ENCODE data around the gene CENPF.

Gene CENPF

DNA sequence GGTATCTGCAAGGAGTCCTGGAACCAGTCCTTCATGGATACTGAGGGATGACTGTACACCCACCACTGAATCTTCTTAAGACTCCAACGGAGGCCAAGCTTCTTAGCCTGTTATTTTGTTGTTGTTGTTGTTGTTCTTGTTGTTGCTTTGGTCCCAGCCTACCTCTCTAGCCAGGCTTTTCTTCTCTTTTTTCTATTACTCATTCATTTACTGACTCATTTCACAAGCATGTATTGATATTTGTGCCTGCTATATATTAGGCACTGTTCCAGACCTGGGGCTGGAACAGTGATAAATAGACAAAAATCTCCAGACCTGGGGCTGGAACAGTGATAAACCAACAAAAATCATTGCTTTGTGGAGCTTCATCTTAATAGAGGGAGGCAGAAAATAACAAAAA, 20.4 kb downstream of the CENPF start:
- DNase-seq (ENCODE audit: low read depth in 2 of 2): no peak

DNA sequence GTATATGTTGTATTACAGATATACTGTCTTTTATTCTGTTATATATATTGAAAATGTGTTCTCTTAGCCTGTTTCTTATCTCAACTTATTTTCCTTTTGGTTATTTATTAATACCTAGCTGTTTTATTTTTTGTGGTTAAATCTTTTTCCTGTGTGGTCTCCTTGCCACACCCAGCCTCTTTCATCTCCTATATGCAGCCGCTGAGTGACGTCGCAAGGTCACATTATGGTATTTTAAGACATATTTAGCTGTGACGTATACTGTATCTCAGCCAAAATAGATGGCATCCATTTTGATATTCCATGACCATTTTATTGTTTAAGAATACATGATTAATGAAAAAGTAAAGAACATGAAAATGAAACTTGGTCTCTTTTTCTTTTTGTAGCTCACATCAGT, 29.1 kb downstream of the CENPF start:
- DNase-seq (ENCODE audit: low read depth in 2 of 2): no peak

DNA sequence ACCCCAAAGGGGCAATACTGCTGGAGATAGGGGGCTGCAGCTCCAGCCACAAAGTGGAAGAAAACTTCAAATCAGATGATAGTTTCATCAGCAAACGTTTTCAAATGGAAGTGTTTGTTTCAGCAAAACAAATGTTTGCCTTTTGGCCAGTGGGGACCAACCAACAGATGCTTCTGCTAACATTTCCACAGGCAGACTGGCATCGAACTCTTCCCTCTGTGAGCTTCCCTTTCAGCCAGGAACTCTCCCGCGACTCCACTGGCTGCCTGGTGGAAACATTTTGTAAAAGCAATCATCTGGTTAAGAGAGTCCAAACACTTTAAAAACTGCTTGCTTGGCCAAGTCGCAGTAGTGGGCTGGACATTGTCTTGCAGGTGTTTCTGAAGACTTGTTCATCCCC, 30.7 kb downstream of the CENPF start:
- DNase-seq (ENCODE audit: low read depth in 2 of 2): no peak

DNA sequence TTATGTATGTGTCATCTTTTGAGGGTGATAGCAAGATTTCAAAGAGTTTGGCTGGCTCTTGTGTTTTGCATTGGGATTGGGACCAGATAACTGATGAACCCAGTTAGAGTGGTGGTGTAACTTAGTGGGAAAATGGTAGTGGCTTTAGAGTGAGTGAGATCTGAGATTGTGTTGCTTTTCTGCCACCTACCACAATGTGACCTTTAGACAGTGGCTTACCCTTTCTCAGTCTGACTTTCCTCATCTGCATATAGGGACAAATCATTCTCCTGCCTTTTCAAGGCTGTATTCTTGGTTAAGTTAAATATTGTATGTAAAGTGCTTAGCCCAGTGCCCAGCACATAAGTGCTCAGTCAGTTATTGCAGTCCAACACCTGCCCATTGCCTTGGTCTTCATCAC, 31.3 kb downstream of the CENPF start:
- DNase-seq (ENCODE audit: low read depth in 2 of 2): no peak

DNA sequence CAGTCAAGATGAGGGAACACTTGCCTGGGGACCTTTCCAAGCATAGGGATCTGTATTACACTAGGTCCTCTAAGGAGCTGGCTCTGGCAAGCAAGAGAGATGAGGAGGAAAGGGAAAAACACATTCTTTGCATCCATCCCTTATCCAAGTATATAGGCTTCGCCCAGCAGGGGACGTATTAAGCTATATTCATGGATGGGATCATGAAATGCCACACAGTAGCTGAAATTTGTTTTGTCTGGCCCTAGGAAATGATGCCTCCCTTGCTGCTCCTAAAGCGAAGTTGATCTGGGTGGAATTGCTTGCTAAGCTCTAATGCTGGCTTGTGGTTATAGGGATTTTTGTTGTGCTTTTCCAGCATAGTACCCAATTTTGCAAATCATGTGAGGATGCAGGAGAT, 32.1 kb downstream of the CENPF start:
- DNase-seq (ENCODE audit: low read depth in 2 of 2): no peak

DNA sequence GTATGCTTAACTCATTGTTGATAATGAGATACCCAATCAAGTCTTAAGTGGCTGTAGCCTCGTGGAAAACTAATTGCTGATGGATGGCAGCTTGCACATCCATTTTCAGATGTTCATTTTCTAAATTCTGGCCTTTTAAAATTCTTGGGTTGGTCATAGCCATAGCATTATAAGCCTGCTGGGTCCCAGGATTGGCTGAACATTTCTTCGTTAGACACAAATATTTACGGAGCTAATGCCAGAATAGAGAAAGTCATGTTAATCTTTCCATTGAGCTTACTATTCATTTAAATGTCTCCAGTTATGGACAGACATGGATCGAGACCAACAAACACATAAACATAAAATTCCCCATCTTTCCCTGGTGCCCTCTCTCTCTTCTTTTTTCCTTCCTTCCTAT, 32.5 kb downstream of the CENPF start:
- DNase-seq (ENCODE audit: low read depth in 2 of 2): no peak

DNA sequence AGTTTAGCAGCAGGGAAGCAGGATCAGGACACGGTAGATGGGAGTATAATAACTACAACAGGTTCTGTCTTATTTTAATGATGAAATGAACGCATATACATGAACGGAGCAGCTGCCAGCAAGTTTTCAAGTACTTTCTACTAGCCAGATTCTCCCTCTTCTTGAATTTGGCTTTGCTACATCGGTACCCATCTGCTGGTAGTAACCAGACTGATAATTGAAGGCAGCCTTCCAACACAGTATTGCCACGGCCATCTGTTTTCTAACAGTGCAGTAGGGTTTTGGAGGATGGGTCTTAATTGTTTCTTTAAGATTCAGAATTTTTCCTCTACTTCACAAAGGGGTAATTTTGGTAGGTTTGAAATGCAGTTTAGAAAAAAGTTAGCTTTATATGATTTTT, 33.4 kb downstream of the CENPF start:
- no peak for DNase-seq (ENCODE audit: low read depth in 2 of 2)

DNA sequence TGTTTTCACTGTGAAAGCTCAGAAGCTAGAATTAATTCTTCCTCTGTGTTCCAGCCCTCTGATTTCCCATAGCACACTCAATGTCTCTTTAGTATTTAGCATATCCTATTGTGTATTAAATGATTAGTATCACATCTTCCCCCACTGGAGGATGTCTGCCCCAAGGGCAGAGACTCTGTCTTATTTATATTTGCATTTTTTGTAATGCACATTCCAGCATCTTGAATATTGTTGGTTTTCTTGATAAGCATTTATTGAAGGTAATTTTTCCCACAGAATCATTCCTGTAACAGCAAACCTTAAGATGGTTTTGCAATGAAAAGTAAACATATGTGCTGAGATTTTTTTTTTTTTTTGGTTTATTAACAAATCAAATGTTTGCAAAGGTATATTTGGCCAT, 34.1 kb downstream of the CENPF start:
- no peak for DNase-seq (ENCODE audit: low read depth in 2 of 2)

DNA sequence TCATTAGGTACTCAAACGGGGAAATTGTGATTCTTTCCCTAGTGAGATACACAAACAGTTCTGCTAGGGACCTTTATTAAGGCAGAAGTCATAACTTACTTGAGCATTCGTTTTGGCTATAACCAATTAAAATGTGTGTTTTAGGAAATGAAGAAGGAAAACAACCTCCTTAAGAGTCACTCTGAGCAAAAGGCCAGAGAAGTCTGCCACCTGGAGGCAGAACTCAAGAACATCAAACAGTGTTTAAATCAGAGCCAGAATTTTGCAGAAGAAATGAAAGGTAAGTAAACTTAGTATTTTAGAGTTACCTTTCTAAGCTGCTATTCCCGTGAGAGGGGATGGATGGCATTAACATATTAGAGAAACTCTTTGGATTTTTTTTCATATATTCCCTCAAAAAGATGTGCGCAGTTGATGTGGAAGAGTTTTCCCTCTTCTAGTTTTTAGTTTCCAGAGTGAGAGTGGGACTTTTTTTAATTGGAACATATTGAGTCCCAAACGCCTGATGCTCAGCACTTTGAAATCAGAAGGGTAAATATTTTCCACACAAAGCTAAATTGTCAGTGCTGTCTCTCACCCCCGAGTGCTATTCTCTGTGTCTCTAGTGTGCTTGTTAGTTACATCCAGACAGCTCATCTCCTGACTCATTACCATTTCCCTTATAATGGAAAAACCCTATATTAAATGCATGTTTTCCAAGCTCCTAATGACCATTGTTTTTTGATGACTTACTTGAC, 34.9 kb downstream of the CENPF start:
- no peak for DNase-seq (ENCODE audit: low read depth in 2 of 2)

DNA sequence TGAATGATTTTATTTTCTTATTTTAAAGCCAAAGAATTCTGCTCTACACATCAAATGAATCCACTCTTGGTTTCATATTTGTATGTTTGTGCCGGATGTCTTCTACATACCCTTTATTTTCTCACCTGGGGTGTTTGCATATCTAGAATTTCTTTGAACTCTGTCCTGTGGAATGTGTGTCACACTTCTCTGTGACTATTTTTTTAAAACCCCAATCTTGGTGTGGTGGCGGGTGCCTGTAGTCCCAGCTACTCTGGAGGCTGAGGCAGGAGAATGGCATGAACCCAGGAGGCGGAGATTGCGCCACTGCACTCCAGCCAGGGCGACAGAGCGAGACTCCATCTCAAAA, 35.4 kb downstream of the CENPF start:
- DNase-seq (ENCODE audit: low read depth in 2 of 2): no peak

DNA sequence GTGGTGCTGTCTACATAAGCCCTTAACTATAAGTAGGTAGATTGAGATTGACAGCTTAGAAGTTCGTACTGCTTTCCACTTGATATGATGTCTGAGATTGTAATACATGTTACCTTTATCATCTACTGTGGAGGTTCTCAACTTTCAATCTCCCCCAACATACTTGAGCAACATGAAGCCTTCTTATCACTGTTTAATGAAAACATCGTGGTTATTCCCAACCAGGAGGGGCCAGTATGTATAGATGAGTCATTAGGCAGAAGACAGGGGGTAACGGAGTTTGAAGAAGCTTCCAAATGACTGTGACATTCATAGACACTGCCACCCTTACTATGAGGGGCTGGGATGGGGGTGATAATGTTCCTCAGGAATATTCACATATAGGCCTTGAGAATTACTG, 36.0 kb downstream of the CENPF start:
- DNase-seq (ENCODE audit: low read depth in 2 of 2): no peak

DNA sequence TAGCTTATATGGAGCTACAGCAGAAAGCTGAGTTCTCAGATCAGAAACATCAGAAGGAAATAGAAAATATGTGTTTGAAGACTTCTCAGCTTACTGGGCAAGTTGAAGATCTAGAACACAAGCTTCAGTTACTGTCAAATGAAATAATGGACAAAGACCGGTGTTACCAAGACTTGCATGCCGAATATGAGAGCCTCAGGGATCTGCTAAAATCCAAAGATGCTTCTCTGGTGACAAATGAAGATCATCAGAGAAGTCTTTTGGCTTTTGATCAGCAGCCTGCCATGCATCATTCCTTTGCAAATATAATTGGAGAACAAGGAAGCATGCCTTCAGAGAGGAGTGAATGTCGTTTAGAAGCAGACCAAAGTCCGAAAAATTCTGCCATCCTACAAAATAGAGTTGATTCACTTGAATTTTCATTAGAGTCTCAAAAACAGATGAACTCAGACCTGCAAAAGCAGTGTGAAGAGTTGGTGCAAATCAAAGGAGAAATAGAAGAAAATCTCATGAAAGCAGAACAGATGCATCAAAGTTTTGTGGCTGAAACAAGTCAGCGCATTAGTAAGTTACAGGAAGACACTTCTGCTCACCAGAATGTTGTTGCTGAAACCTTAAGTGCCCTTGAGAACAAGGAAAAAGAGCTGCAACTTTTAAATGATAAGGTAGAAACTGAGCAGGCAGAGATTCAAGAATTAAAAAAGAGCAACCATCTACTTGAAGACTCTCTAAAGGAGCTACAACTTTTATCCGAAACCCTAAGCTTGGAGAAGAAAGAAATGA, 37.6 kb downstream of the CENPF start:
- no peak for DNase-seq (ENCODE audit: low read depth in 2 of 2)

DNA sequence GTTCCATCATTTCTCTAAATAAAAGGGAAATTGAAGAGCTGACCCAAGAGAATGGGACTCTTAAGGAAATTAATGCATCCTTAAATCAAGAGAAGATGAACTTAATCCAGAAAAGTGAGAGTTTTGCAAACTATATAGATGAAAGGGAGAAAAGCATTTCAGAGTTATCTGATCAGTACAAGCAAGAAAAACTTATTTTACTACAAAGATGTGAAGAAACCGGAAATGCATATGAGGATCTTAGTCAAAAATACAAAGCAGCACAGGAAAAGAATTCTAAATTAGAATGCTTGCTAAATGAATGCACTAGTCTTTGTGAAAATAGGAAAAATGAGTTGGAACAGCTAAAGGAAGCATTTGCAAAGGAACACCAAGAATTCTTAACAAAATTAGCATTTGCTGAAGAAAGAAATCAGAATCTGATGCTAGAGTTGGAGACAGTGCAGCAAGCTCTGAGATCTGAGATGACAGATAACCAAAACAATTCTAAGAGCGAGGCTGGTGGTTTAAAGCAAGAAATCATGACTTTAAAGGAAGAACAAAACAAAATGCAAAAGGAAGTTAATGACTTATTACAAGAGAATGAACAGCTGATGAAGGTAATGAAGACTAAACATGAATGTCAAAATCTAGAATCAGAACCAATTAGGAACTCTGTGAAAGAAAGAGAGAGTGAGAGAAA, 38.4 kb downstream of the CENPF start:
- no peak for DNase-seq (ENCODE audit: low read depth in 2 of 2)

DNA sequence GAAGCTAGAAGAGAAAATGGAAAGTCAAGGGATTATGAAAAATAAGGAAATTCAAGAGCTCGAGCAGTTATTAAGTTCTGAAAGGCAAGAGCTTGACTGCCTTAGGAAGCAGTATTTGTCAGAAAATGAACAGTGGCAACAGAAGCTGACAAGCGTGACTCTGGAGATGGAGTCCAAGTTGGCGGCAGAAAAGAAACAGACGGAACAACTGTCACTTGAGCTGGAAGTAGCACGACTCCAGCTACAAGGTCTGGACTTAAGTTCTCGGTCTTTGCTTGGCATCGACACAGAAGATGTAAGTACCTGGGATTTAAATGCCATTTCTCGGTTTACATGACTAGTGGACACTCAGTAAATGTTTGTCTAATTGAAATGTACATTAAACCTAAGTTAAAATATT, 40.0 kb downstream of the CENPF start:
- DNase-seq (ENCODE audit: low read depth in 2 of 2): no peak

DNA sequence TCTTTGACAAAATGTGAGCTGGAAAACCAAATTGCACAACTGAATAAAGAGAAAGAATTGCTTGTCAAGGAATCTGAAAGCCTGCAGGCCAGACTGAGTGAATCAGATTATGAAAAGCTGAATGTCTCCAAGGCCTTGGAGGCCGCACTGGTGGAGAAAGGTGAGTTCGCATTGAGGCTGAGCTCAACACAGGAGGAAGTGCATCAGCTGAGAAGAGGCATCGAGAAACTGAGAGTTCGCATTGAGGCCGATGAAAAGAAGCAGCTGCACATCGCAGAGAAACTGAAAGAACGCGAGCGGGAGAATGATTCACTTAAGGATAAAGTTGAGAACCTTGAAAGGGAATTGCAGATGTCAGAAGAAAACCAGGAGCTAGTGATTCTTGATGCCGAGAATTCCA, 42.7 kb downstream of the CENPF start:
- DNase-seq (ENCODE audit: low read depth in 2 of 2): no peak

DNA sequence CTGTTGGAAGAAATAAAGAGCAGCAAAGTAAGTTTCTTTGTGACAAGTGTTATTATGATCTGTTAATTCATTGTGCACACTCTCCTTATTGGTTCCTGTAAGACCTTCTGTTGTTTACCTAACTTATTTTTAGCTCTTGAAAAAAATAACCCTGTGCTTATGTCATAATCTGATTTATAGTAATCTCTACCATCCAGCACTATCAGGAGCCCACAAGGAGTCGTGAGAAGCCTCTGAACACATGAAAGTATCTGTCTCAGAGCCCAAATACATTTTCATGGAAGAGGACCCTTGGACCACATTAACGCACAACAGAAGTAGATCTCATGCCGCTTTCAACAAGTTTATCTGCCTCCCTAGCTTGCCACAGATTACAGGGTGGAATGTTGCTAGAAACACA, 45.8 kb downstream of the CENPF start:
- no peak for DNase-seq (ENCODE audit: low read depth in 2 of 2)

DNA sequence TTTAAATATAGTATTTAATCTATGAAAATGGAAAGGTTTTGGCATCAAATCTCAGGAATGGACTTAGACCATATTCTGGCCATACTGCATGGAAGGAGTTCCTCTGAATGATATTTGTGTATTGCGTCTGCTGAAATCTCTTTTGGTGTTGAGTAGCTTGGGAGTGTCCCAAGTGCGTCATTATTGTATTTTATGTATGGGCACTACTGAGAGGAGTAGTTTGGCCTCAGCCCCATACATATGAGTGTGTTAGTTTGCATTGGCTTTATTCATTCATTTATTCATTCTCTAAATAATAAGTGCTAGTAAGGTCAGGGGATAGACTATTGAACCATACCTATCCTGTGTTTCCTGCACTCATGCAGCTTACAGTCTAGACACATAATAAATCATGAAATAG, 46.6 kb downstream of the CENPF start:
- no peak for DNase-seq (ENCODE audit: low read depth in 2 of 2)

DNA sequence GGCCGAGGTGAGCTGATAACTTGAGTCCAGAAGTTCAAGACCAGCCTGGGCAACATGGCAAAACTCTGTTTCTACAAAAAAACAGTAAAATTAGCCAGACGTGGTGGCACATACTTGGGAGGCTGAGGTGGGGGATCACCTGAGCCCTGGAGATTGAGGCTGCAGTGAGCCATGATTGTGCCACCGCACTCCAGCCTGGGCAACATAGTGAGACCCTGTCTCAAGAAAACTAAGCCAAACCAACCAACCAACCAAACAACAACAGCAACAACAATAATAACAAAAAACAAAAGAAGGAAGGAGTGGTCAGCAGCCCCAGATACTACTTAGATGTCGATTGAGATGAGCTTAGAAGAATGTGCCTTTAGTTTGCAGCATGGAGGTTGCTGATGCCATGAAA, 47.7 kb downstream of the CENPF start:
- DNase-seq (ENCODE audit: low read depth in 2 of 2): no peak

DNA sequence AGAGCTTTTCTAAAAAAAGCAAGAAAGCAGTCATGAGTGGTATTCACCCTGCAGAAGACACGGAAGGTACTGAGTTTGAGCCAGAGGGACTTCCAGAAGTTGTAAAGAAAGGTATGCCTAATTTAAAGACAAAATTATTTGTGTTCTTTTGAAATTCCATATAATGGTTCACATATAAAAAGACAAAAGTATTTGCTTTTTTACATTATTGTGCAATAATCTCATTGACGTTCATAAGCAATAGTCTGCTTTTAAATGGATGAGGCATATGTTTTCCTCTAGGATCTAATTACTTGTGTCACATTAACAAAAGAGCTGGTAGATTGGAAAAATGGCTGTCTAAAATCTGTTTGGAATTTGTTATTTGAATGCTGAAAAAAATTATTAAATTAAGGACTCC, 54.3 kb downstream of the CENPF start:
- DNase-seq (ENCODE audit: low read depth in 2 of 2): no peak

DNA sequence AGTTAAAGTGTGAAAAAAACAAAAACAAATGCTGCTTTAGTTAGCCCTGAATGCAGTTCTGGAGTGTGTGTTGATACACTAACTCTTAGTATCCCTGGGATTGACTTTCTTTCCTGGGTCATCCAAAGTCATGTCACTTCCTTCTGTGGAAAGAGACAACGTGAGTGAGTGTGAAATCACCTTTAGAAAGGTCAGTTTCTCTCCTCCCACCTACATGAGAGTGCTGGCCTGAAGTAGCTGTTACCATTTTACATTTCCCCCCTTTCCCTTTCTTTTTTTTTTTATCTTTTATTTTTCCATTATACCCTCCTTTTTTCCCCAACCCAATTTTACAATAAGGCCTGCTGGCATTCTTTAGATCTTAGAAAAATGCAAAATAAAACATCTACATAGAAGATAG, 55.2 kb downstream of the CENPF start:
- no peak for DNase-seq (ENCODE audit: low read depth in 2 of 2)

DNA sequence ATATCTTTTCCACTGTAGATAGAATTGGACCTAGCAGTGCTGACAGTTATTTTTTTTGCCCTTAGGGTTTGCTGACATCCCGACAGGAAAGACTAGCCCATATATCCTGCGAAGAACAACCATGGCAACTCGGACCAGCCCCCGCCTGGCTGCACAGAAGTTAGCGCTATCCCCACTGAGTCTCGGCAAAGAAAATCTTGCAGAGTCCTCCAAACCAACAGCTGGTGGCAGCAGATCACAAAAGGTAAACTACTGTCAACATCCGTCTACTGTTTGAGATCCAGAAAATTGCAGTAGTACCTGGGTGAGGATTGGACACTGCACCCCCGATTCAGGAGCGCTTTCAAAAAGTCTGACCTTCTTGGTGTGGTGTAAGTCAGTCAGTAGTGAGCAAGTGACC, 55.8 kb downstream of the CENPF start:
- DNase-seq (ENCODE audit: low read depth in 2 of 2): no peak

DNA sequence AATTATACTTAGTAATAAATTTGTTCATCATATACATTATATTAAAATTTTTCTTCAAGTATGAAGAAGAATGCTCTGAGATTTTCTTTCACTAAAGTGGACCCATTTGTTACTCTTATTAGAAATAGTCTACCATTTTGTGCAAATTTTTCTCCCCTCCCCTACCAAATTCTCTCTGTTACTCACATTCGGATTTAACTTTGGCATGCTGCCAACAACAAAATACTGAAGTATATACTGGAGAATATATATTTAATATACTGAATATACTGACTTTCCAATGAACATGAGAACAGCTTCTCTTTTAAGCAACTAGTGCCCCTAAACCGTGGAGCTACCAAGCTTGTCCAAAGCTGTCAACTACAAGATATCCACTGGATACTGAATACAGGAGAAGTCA, 57.2 kb downstream of the CENPF start:
- no peak for DNase-seq (ENCODE audit: low read depth in 2 of 2)

DNA sequence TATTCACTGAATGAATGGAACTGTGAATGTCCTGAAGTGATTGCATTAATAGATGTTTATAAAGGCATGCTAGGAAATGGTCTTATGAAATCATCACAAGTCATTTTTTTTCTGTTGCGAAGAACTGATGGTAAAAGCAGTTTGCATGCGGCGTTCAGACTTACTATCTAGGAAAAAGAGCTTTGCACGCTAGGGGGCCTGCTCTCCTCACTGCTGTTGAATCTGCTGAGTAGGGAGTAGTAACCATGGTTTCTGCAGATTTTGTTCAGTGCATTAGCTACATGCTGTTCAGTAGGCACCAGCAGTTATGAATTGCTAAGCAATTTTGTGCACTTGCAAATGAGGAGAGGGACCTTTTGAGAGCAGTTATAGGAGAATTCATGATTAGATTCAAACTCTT, 57.9 kb downstream of the CENPF start:
- no peak for DNase-seq (ENCODE audit: low read depth in 2 of 2)

Data from stimulated activated CD8-positive, alpha-beta memory T cell treated with anti-CD3 and anti-CD28 coated beads, Interleukin-15, amount 100 ng/mL, for 4 hours (primary cell).